Measurements from ENCODE around the gene ESPL1.
A peak's percentile ranks its signal among the peaks of the same experiment; 100 is the strongest.

The ESPL1 gene

GRCh38 chr12:53231921-53232645 is 36.0 kb upstream of the ESPL1 start, which contains the start of gene RARG:
TSS of gene RARG (minus strand) at chr12:53232209. CDS start at chr12:53227545, 4,664 bp downstream.
- DNase-seq, result no peak

- peak; percentile 31 to 40 for DNase-seq
These were observed 35.2 kb upstream of the ESPL1 start for GRCh38 chr12:53232646-53233461.

- no peak for DNase-seq
These were observed 34.4 kb upstream of the ESPL1 start for GRCh38 chr12:53233671-53234121.

- no peak for DNase-seq
These were observed 33.7 kb upstream of the ESPL1 start for GRCh38 chr12:53234271-53234914.

DNA sequence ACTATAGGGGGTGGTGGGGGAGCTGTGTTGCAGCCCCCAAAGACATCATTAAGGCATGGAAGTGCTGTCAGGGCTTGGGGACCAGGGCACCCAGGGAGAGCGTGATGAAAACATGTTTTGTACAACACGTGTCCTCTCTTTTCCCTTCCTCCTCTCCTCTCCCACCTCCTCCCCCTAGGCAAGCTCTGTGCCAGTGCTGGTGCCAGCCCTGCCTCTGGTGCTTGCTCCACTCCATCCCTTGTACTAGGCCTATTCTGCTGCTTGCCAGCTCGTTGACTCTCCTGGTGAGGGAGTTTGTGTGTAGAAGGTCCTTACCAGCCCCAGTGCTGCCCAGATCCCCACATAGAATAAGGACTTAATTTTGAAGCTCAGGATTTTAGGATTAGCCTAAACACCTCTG is 32.9 kb upstream of the ESPL1 start:
- no peak for DNase-seq

- no peak for DNase-seq
These were observed 32.2 kb upstream of the ESPL1 start for GRCh38 chr12:53235742-53236442.

DNA sequence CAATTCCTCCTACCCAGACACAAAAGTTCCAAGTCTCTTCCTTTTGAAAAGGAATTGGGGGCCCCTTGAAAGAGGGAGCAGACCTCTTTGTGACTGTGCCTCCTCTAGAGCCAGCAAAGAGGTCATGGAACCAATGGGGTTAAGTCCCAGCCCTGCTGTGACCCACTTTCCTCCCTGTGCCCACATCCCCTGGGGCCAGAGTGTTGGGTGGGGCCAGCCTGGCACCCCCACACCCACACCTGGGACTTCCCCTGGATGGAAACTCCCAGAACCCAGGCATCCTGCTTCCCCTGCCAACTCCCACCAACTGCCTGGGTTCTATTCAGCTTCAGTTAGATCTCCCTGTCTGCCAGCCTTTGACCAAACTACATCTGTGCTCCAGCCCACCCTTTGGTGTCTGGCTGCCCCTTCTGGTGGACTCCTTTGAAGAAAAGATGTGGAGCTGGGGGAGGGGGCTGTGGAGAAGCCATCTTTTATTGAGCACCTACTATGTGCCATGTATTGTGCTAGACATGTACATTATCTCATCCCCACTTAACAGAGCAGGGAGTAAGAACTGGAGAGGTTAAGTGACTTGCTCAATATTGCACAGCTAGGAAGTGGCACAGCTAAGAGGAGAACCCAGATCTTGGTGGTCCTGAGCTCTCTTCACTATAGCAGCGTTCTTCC is 31.5 kb upstream of the ESPL1 start:
- DNase-seq, result no peak

DNA sequence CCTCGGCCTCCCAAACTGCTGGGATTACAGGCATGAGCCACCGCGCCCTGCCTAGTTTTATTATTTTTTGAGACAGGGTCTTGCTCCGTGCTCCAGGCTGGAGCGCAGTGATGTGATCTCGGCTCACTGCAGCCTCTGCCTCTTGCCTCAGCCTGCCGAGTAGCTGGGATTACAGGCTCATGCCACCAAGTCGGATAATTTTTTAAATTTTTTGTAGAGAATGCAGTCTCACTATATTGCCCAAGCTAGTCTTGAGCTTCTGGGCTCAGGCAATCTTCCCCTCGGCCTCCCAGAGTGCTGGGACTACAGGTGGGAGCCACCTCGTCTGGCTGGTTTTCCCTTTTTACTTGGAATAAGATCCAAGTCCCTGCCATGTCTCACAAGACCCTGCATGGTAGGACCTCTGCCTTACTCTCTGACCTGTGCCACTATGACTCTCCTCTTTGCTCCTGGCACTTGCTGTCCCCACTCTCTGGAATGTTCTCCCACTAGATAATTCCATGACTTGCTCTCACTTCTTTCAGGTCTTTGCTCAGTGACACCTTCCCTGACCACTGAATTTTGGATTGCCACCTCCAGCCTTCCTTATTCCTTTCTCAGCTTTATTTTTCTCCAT is 28.3 kb upstream of the ESPL1 start:
- DNase-seq, result no peak

DNA sequence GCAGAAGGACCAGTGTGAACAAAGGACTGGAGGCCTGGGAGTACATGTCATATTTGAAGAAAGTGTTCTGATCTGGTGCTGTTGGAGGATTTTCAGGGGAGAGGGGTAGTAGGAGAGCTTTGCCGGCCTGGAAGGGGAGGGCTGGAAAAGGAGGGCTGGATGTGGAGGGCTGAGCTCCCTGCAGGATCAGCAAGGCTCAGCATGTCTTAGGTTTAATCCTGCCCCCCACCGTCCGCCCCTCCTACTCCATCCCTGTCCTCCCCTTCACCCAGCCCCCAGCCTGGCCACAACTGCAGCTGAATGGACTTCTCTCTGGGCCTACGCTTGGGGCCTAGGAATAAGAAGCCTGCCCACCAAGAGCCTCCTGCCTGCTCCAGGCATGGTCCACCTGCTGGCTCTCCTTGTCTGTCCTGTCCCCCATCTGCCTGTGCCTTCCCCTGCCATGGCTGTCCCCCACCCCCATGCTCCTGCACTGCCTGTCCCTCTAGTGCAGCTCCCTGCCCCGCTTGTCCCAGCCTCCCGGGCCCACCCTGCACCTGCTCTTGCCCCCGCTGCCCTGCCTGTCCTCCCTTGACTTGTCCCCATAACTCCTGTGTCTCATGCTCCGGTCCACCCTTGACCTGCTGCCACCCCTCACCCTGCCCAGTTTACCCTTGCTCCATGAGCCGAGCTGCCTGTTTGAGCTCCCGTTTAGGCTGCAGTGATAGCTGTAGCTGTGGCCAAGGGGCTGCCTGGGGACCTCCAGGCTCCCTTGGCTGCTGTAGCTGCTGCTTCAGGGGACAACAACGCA is 26.3 kb upstream of the ESPL1 start:
- DNase-seq, result no peak

- no peak for DNase-seq
These were observed 23.8 kb upstream of the ESPL1 start for GRCh38 chr12:53244337-53244736.

GRCh38 chr12:53245286-53245685 is 22.8 kb upstream of the ESPL1 start:
- no peak for DNase-seq

GRCh38 chr12:53251477-53252348 is 16.4 kb upstream of the ESPL1 start:
- DNase-seq, result peak; percentile 66 to 82

GRCh38 chr12:53252349-53252916 is 15.7 kb upstream of the ESPL1 start:
- peak in 1 of 2 donors; percentile 40 for DNase-seq

DNA sequence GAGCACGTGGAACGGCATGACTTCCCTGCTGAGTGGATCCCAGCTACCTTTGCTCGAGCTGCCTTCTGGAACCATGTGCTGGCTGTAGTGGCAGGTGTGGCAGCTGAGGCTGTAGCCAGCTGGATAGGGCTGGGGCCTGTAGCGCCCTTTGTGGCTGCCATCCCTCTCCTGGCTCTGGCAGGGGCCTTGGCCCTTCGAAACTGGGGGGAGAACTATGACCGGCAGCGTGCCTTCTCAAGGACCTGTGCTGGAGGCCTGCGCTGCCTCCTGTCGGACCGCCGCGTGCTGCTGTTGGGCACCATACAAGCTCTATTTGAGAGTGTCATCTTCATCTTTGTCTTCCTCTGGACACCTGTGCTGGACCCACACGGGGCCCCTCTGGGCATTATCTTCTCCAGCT is 14.8 kb upstream of the ESPL1 start:
- DNase-seq, result no peak

GRCh38 chr12:53254816-53255545 is 13.1 kb upstream of the ESPL1 start:
- DNase-seq, result no peak

DNA sequence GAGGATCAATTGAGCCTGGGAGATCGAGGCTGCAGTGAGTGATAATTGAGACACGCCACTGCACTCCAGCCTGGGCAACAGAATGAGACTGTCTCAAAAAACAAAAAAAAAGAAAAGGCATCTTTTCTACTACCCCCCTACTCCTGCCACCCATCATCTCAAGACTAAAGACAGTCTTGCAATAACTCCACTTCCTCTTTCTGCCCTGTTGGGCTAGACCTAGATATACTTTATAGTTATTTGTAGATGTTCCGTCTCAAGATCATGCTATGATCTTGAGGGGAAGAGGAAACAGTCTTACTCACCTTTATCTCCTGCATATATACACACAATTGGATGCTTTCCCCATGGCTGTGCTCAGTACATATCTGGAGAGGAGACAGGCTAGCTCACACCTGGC is 12.1 kb upstream of the ESPL1 start:
- peak; percentile 51 to 67 for DNase-seq

GRCh38 chr12:53258541-53259539 is 9.3 kb upstream of the ESPL1 start:
- DNase-seq, result no peak

All from inflammatory macrophage (primary cell).